ENCODE results near the gene RLF.

RLF gene

DNA sequence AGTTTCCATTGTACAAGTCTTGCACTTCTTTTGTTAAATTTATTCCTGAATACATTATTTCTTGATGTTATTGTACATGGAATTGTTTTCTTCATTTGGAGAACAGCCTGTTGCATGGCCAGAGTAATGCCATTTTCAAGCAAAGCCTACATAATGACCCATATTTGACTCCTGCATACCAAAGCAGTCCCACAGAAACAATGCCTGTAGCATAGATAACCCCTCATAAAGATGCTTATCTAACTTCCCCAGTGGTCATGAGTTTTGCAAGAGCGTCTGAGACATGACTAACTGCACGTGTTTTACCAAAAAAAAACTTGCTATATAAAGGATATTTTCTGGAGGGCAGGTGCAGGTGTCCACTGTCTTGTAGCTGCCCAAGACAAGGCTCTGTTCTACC, 30.3 kb upstream of the RLF start:
- TF ChIP-seq FOXP2 (optimal IDR thresholded peaks at IDR 0.05; ENCODE audit: borderline replicate concordance, extremely low read depth, extremely low read length, insufficient read depth) = no peak
- TF ChIP-seq, protein P1, sequence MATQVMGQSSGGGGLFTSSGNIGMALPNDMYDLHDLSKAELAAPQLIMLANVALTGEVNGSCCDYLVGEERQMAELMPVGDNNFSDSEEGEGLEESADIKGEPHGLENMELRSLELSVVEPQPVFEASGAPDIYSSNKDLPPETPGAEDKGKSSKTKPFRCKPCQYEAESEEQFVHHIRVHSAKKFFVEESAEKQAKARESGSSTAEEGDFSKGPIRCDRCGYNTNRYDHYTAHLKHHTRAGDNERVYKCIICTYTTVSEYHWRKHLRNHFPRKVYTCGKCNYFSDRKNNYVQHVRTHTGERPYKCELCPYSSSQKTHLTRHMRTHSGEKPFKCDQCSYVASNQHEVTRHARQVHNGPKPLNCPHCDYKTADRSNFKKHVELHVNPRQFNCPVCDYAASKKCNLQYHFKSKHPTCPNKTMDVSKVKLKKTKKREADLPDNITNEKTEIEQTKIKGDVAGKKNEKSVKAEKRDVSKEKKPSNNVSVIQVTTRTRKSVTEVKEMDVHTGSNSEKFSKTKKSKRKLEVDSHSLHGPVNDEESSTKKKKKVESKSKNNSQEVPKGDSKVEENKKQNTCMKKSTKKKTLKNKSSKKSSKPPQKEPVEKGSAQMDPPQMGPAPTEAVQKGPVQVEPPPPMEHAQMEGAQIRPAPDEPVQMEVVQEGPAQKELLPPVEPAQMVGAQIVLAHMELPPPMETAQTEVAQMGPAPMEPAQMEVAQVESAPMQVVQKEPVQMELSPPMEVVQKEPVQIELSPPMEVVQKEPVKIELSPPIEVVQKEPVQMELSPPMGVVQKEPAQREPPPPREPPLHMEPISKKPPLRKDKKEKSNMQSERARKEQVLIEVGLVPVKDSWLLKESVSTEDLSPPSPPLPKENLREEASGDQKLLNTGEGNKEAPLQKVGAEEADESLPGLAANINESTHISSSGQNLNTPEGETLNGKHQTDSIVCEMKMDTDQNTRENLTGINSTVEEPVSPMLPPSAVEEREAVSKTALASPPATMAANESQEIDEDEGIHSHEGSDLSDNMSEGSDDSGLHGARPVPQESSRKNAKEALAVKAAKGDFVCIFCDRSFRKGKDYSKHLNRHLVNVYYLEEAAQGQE (IDR thresholded peaks at IDR 0.05; ENCODE audit: insufficient read depth in 1 of 2, low read depth in 2 of 2, low read length in 2 of 2) = no peak
- no peak for TF ChIP-seq POLR2AphosphoS5 (IDR thresholded peaks at IDR 0.05; ENCODE audit: low read depth, low read length)
- TF ChIP-seq TAF1 (IDR thresholded peaks at IDR 0.05; ENCODE audit: borderline replicate concordance, insufficient read depth, low read length) = no peak
- TF ChIP-seq SIN3A (IDR thresholded peaks at IDR 0.05; ENCODE audit: borderline replicate concordance, insufficient read depth, low read length) = no peak

DNA sequence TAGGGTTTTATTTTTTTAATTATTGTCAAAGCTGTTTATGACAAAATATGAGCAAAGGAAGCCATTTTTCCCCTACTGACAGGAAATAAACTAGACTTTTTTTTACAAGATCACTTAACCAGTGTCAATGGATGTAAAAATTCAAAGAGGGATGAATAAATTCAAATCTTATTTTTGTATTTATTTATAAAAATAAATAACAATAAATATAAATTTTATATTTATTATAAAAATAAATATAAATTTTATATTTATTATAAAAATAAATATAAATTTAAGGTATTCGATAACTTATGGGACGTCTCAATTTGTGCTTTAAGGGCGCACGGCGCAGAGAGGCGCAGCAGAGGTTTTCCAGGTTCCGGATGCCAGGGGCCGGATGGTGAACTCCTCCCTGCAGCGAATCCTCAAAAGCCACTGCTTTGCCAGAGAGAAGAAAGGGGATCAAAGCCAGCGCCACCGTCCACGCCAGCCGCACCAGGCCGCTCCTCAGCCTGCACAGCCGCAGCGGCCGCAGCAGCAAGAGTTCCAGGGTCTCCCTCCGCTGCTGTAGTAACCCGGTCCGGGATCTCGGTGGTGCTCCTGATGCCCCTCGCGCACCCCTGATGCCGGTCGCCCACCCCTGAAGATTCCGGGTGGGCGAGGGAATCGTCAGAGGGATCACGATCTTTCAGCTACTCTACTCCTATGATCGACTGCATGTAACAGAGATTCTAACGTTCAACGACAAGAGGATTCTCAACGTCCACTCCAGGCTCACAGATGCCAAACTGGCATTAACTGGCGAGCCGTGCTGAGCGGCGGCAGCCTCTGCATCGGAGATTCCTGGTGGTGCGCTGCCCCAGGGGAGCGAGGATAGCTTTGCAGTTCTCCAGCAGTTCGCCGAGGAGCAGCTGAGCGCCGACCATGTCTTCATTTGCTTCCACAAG, 28.5 kb upstream of the RLF start:
- no peak for TF ChIP-seq POLR2AphosphoS5 (IDR thresholded peaks at IDR 0.05; ENCODE audit: low read depth, low read length)
- TF ChIP-seq TAF1 (IDR thresholded peaks at IDR 0.05; ENCODE audit: borderline replicate concordance, insufficient read depth, low read length) = no peak
- no peak for TF ChIP-seq FOXP2 (optimal IDR thresholded peaks at IDR 0.05; ENCODE audit: borderline replicate concordance, extremely low read depth, extremely low read length, insufficient read depth)
- TF ChIP-seq SIN3A (IDR thresholded peaks at IDR 0.05; ENCODE audit: borderline replicate concordance, insufficient read depth, low read length) = no peak
- TF ChIP-seq, protein P1 (IDR thresholded peaks at IDR 0.05; ENCODE audit: insufficient read depth in 1 of 2, low read depth in 2 of 2, low read length in 2 of 2) = no peak

DNA sequence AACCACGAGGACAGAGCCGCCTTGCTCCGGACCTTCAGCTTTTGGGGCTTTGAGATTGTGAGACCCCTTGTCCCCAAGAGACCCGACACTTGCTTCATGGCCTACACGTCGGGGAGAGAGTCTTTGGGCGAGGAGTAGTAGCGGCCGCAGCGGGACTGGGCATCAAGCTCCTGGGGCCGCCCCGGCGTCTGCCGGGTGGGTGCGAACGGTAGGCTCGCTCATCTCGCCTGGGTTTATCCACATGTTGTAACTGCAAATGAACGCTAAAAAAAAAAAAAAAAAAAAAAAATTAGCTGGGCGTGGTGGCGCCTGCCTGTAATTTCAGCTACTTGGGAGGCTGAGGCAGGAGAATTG, 27.9 kb upstream of the RLF start:
- TF ChIP-seq, protein P1 (IDR thresholded peaks at IDR 0.05; ENCODE audit: insufficient read depth in 1 of 2, low read depth in 2 of 2, low read length in 2 of 2) = no peak
- no peak for TF ChIP-seq TAF1 (IDR thresholded peaks at IDR 0.05; ENCODE audit: borderline replicate concordance, insufficient read depth, low read length)

DNA sequence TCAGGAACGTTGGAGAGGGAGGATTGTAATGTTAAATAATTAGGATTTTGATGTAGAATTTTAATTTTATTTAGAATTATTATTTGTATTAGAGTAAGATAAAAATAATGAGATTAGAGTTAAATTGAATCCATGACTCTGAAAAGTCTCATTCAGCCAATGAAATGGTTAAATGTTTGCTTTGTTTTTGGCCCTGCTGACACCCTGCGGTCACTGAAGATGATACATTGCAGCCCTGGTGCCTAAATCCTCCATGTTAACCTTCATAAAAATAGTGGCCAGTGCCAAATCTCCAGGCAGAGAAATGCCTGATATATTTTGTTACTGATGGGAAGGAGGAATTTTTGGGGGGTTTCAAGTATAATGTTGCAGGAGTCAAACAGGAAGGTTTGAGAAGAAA, 27.3 kb upstream of the RLF start:
- TF ChIP-seq FOXP2 (optimal IDR thresholded peaks at IDR 0.05; ENCODE audit: borderline replicate concordance, extremely low read depth, extremely low read length, insufficient read depth) = no peak
- no peak for TF ChIP-seq TAF1 (IDR thresholded peaks at IDR 0.05; ENCODE audit: borderline replicate concordance, insufficient read depth, low read length)
- no peak for TF ChIP-seq POLR2AphosphoS5 (IDR thresholded peaks at IDR 0.05; ENCODE audit: low read depth, low read length)
- TF ChIP-seq, protein P1 (IDR thresholded peaks at IDR 0.05; ENCODE audit: insufficient read depth in 1 of 2, low read depth in 2 of 2, low read length in 2 of 2) = no peak
- no peak for TF ChIP-seq SIN3A (IDR thresholded peaks at IDR 0.05; ENCODE audit: borderline replicate concordance, insufficient read depth, low read length)

All from PFSK-1 (cell line).